ENCODE data around the gene S100A3.
"Not testable (repeated sequence)": the region's sequence is repeated elsewhere in the genome, so short reads cannot be mapped to it uniquely, and the experiment has no call there.

S100A3 gene

DNA sequence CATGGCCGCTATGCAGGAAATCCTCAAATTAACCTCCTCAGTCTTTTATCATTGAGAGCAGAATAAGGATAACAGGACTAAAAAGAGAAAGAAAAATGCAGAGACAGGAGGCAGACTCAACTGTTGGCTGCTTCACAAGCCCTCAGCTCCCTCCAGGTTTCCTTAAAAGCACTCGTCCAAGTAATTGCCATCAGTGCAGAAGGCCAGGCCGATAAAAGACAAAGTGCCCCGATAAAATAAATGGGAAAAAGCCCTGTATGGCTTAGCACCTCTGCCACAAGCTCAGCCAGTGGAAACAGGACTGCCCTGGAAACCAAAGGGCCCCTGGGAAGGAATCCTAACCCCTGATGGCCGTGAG, 21.4 kb downstream of the S100A3 start:
- 0 out of 2 replicates have a peak, but pooled peaks cover 5% of the 10 kb centered on the region for H3K27me3 ChIP-seq (ENCODE audit: low read depth, low read length)
- no peak overlapping the region for H2AFZ ChIP-seq (ENCODE audit: low read depth, low read length)
- peaks cover 7% of the 10 kb centered on the region; the same call in 1 of the 2 replicates for H3K4me1 ChIP-seq (ENCODE audit: low read length)
- H4K20me1 ChIP-seq (ENCODE audit: insufficient read depth, low read length), result no peaks in the 10 kb centered on the region
- TF ChIP-seq EZH2phosphoT487 (IDR thresholded peaks at IDR 0.05; ENCODE audit: low read depth), result no peak
- TF ChIP-seq, protein P1, sequence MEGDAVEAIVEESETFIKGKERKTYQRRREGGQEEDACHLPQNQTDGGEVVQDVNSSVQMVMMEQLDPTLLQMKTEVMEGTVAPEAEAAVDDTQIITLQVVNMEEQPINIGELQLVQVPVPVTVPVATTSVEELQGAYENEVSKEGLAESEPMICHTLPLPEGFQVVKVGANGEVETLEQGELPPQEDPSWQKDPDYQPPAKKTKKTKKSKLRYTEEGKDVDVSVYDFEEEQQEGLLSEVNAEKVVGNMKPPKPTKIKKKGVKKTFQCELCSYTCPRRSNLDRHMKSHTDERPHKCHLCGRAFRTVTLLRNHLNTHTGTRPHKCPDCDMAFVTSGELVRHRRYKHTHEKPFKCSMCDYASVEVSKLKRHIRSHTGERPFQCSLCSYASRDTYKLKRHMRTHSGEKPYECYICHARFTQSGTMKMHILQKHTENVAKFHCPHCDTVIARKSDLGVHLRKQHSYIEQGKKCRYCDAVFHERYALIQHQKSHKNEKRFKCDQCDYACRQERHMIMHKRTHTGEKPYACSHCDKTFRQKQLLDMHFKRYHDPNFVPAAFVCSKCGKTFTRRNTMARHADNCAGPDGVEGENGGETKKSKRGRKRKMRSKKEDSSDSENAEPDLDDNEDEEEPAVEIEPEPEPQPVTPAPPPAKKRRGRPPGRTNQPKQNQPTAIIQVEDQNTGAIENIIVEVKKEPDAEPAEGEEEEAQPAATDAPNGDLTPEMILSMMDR (IDR thresholded peaks at IDR 0.05; ENCODE audit: low read depth, low read length), result no peak
- no peak overlapping the region for H3K9ac ChIP-seq (ENCODE audit: low read length)
- H3K79me2 ChIP-seq (ENCODE audit: low read length), result no peaks in the 10 kb centered on the region
- no peak overlapping the region for H3K27ac ChIP-seq (ENCODE audit: low read length)
- H3K4me2 ChIP-seq (ENCODE audit: low read length), result no peak overlapping the region
- H3K36me3 ChIP-seq (replicated peaks; ENCODE audit: low read depth, low read length), result no peaks in the 10 kb centered on the region
- no peaks in the 10 kb centered on the region for H3K9me3 ChIP-seq (ENCODE audit: insufficient read depth, low read length)
- H3K4me3 ChIP-seq (ENCODE audit: low read length), result no peak overlapping the region

DNA sequence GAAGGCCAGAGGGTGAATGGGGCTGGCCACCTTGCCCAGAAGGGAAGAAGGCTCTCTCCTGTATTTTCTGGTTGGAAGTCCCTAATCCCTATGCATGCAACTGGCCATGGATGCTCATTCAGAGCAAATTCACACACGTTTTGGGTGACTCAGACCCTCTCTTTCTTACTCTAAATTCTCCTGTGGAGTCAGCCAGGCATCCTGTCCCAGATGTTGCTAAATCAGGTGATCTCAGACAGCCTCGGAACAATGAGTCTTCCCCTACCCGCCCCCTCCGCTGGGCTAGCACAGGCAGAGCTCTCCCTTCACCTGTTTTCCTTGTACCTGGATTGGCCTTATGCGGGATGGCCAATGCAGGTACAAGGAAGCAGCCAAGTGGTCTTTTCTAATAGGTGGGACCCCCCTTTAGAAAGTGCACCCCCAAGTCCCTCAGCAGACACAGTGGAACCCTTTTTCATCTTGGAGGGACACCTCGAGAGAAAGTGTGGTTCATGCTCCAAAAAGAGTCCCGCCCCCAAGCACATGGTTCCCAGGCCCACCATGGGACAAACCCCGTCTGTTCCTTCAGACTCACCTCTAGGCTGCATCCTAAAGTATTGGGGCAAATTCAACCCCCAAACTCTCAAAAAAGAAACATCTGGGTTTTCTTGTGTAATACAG, 21.9 kb downstream of the S100A3 start:
- Histone ChIP-seq H4K20me1 (ENCODE audit: insufficient read depth, low read length) (no peaks in the 10 kb centered on the region), H3K9me3 (ENCODE audit: insufficient read depth, low read length) (no peaks in the 10 kb centered on the region), H3K27ac (ENCODE audit: low read length) (no peak overlapping the region), H3K79me2 (ENCODE audit: low read length) (no peaks in the 10 kb centered on the region), H3K4me2 (ENCODE audit: low read length) (no peak overlapping the region), H2AFZ (ENCODE audit: low read depth, low read length) (no peak overlapping the region), H3K4me1 (ENCODE audit: low read length) (peaks cover 1% of the 10 kb centered on the region; the same call in 1 of the 2 replicates), H3K4me3 (ENCODE audit: low read length) (no peak overlapping the region), H3K27me3 (ENCODE audit: low read depth, low read length) (0 out of 2 replicates have a peak, but pooled peaks cover 5% of the 10 kb centered on the region), H3K36me3 (replicated peaks; ENCODE audit: low read depth, low read length) (no peaks in the 10 kb centered on the region), H3K9ac (ENCODE audit: low read length) (no peak overlapping the region)
- TF ChIP-seq, protein P1 (IDR thresholded peaks at IDR 0.05; ENCODE audit: low read depth, low read length), result no peak
- TF ChIP-seq EZH2phosphoT487 (IDR thresholded peaks at IDR 0.05; ENCODE audit: low read depth), result no peak

DNA sequence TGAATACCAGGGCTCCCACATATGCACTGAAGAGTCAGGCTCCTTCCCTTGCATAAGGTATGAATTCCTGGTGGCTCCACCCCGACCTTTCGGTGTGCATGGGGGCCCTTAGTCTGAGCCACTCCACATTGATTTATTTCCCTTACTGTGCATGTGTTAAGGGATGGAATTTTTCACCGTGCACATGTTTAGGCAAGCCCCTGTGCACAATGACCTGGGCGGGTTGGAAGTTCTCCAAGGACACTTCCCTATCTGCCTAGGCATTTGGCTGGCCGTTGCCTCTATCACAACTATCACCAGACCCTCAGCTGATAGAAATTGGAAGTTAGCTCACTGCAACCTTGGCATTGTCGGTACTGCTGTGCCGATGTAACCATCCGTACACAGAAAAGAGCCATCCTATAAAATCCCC, 22.9 kb downstream of the S100A3 start:
- no peaks in the 10 kb centered on the region for H3K9me3 ChIP-seq (ENCODE audit: insufficient read depth, low read length)
- no peak overlapping the region for H3K4me3 ChIP-seq (ENCODE audit: low read length)
- no peak overlapping the region for H2AFZ ChIP-seq (ENCODE audit: low read depth, low read length)
- no peak for TF ChIP-seq EZH2phosphoT487 (IDR thresholded peaks at IDR 0.05; ENCODE audit: low read depth)
- TF ChIP-seq, protein P1 (IDR thresholded peaks at IDR 0.05; ENCODE audit: low read depth, low read length), result no peak
- H3K27ac ChIP-seq (ENCODE audit: low read length), result no peak overlapping the region
- H3K4me1 ChIP-seq (ENCODE audit: low read length), result no peaks in the 10 kb centered on the region
- no peaks in the 10 kb centered on the region for H3K36me3 ChIP-seq (replicated peaks; ENCODE audit: low read depth, low read length)
- H3K9ac ChIP-seq (ENCODE audit: low read length), result no peak overlapping the region
- H3K79me2 ChIP-seq (ENCODE audit: low read length), result no peaks in the 10 kb centered on the region
- no peak overlapping the region for H3K4me2 ChIP-seq (ENCODE audit: low read length)
- H3K27me3 ChIP-seq (ENCODE audit: low read depth, low read length), result 0 out of 2 replicates have a peak, but pooled peaks cover 5% of the 10 kb centered on the region
- H4K20me1 ChIP-seq (ENCODE audit: insufficient read depth, low read length), result no peaks in the 10 kb centered on the region

DNA sequence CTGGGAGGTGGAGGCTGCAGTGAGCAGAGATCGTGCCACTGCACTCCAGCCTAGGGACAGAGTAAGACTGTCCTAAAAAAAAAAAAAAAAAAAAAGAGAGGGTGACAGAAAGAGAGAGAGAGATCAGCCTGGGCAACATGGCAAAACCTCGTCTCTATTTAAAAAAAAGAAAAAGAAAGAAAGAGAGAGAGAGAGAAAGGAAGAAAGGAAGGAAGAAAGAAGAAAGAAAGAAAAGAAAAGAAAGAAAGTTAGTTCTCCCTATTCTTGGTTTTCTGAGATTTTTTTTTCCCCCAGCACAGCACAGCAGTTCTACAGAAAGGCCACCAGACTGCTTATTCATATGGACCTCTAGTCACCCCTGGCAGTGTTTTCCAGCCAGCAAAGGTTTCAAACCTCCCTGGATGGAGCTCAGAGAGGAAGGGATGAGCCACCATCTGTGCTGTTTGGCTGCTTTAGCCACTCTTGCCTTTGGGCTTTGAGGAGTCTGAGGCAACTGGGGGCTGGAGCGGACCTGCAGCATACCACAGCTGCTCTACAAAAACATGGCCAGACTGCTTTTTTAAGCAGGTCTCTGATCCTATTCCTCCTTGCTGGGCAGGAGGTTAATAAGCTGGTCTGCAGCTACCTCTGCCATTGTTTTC, 23.9 kb downstream of the S100A3 start:
- Histone ChIP-seq H3K27me3 (ENCODE audit: low read depth, low read length) (0 out of 2 replicates have a peak, but pooled peaks cover 5% of the 10 kb centered on the region), H3K4me2 (ENCODE audit: low read length) (no peak overlapping the region), H2AFZ (ENCODE audit: low read depth, low read length) (no peak overlapping the region), H3K4me3 (ENCODE audit: low read length) (no peak overlapping the region), H3K27ac (ENCODE audit: low read length) (no peak overlapping the region), H3K79me2 (ENCODE audit: low read length) (no peaks in the 10 kb centered on the region), H3K4me1 (ENCODE audit: low read length) (no peaks in the 10 kb centered on the region), H4K20me1 (ENCODE audit: insufficient read depth, low read length) (no peaks in the 10 kb centered on the region), H3K9ac (ENCODE audit: low read length) (no peak overlapping the region), H3K9me3 (ENCODE audit: insufficient read depth, low read length) (no peaks in the 10 kb centered on the region), H3K36me3 (replicated peaks; ENCODE audit: low read depth, low read length) (no peaks in the 10 kb centered on the region)
- no peak for TF ChIP-seq EZH2phosphoT487 (IDR thresholded peaks at IDR 0.05; ENCODE audit: low read depth)
- TF ChIP-seq, protein P1 (IDR thresholded peaks at IDR 0.05; ENCODE audit: low read depth, low read length), result no peak

DNA sequence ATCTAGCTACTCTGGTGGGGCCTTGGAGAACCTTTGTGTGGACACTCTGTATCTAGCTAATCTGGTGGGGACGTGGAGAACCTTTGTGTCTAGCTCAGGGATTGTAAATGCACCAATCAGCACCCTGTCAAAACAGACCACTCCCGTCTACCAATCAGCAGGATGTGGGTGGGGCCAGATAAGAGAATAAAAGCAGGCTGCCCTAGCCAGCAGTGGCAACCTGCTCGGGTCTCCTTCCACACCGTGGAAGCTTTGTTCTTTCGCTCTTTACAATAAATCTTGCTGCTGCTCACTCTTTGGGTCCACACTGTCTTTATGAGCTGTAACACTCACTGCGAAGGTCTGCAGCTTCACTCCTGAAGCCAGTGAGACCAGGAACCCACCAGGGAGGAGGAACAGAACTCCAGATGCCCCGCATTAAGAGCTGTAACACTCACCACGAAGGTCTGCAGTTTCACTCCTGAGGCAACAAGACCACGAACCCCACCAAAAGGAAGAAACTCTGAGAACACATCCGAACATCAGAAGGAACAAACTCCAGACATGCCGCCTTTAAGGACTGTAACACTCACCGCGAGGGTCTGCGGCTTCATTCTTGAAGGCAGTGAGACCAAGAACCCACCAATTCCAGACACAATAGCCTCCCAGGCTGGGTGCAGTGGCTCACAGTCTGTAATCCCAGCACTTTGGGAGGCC, 26.6 kb downstream of the S100A3 start:
- not testable (repeated sequence) for H3K79me2 ChIP-seq (ENCODE audit: low read length); H2AFZ ChIP-seq (ENCODE audit: low read depth, low read length); H3K9me3 ChIP-seq (ENCODE audit: insufficient read depth, low read length); H3K27me3 ChIP-seq (ENCODE audit: low read depth, low read length); H3K4me2 ChIP-seq (ENCODE audit: low read length); H4K20me1 ChIP-seq (ENCODE audit: insufficient read depth, low read length); H3K36me3 ChIP-seq (replicated peaks; ENCODE audit: low read depth, low read length); H3K27ac ChIP-seq (ENCODE audit: low read length); H3K9ac ChIP-seq (ENCODE audit: low read length); H3K4me3 ChIP-seq (ENCODE audit: low read length); H3K4me1 ChIP-seq (ENCODE audit: low read length)

DNA sequence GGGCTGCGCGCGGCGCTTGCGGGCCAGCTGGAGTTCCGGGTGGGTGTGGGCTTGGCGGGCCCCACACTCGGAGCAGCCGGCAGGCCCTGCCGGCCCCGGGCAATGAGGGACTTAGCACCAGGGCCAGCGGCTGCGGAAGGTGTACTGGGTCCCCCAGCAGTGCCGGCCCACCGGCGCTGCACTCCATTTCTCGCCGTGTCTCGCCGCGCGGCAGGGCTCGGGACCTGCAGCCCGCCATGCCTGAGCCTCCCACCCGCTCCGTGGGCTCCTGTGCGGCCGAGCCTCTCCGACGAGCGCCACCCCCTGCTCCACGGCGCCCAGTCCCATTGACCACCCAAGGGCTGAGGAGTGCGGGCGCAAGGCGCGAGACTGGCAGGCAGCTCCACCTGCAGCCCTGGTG, 27.2 kb downstream of the S100A3 start:
- H4K20me1 ChIP-seq (ENCODE audit: insufficient read depth, low read length); H3K36me3 ChIP-seq (replicated peaks; ENCODE audit: low read depth, low read length); H3K4me3 ChIP-seq (ENCODE audit: low read length); H3K27ac ChIP-seq (ENCODE audit: low read length); H3K4me2 ChIP-seq (ENCODE audit: low read length); H3K9me3 ChIP-seq (ENCODE audit: insufficient read depth, low read length); H3K4me1 ChIP-seq (ENCODE audit: low read length); H2AFZ ChIP-seq (ENCODE audit: low read depth, low read length); H3K79me2 ChIP-seq (ENCODE audit: low read length); H3K9ac ChIP-seq (ENCODE audit: low read length); H3K27me3 ChIP-seq (ENCODE audit: low read depth, low read length): not testable (repeated sequence)
